ENCODE data around the gene HTR3A.

Gene HTR3A

GRCh38 chr11:114025329-114025907, 50.5 kb downstream of the HTR3A start:
- no peak for DNase-seq

GRCh38 chr11:114026355-114026754, 51.4 kb downstream of the HTR3A start:
- peak; percentile 58 for DNase-seq

- DNase-seq, result no peak
Measured at GRCh38 chr11:114027391-114027790, 52.5 kb downstream of the HTR3A start.

GRCh38 chr11:114027926-114028325, 53.0 kb downstream of the HTR3A start:
- no peak for DNase-seq

GRCh38 chr11:114031246-114031966, 56.5 kb downstream of the HTR3A start:
- DNase-seq, result no peak

GRCh38 chr11:114031967-114032320, 57.0 kb downstream of the HTR3A start:
- no peak for DNase-seq

GRCh38 chr11:114033066-114033465, 58.2 kb downstream of the HTR3A start:
- no peak for DNase-seq

GRCh38 chr11:114033572-114033971, 58.7 kb downstream of the HTR3A start:
- no peak for DNase-seq

- no peak for DNase-seq
Measured at GRCh38 chr11:114034956-114035355, 60.0 kb downstream of the HTR3A start.

- DNase-seq, result no peak
Measured at GRCh38 chr11:114036147-114036811, 61.4 kb downstream of the HTR3A start.

- DNase-seq, result no peak
Measured at GRCh38 chr11:114036958-114037357, 62.0 kb downstream of the HTR3A start.

GRCh38 chr11:114039551-114039950, 64.6 kb downstream of the HTR3A start:
- DNase-seq, result no peak
